Pancreas (tissue), 10 donors: ENCODE data around the gene LZIC. TPM values are rescaled to one million over a fixed set of nuclear protein-coding genes. Genes with fewer than 3 reads are reported as not detected.

Experiments
- ATAC-seq, 4 donors: fragments of 200-7000 bp; cut with Tn5 transposase; one replicate each; pipeline versions ENCODE4 v1.8.0 to v1.9.1; 2020; ENCODE audit warnings: mild to moderate bottlenecking in 4 of 4, moderate library complexity in 4 of 4
- DNase-seq, 6 donors: peaks; one replicate each; pipeline ENCODE4 v3.0.0-alpha.2; 2020
- FAIRE-seq: peaks from 2 replicates; lab custom pipeline; 2012; peaks lifted over from hg19 to GRCh38; lab: Jason Lieb, UNC
- H3K27ac ChIP-seq, 4 donors: fragments of 200-600 bp; sonication (generic); 1 replicate in 3 of 4; 2 replicates in 1 of 4; pipeline versions ENCODE4 v1.5.0 to v1.8.0; 2020
- H3K27me3 ChIP-seq, 4 donors: fragments of 200-600 bp; one replicate each; pipeline ENCODE4 v1.8.0; 2021
- H3K36me3 ChIP-seq, 3 donors: fragments of 200-600 bp; sonication (generic) in 1 of 3; one replicate each; pipeline versions ENCODE4 v1.5.0 to v1.8.0; 2020 to 2021
- H3K4me1 ChIP-seq, 3 donors: fragments of 200-600 bp; one replicate each; pipeline ENCODE4 v1.8.0; 2021
- H3K4me3 ChIP-seq, 4 donors: fragments of 200-600 bp; sonication (generic) in 2 of 4; one replicate each; pipeline versions ENCODE4 v1.5.0 to v1.8.0; 2020 to 2021
- H3K9me3 ChIP-seq, 4 donors: fragments of 200-600 bp; one replicate each; pipeline ENCODE4 v1.8.0; 2021
- WGBS, 2 donors: extraction: QIAGEN DNeasy Blood & Tissue Kit; methylation state at CpG; one replicate each; pipeline ENCODE4 v1.1.7; 2013; 5-methylcytosine and 5-hydroxymethylcytosine counted together
- intact Hi-C, 3 donors: fragments of 100-400 bp; cut with DNase I; formaldehyde crosslinking; loops; one replicate each; pipeline versions ENCODE4 v1.11.1 to v1.14.2; 2022
- polyA plus RNA-seq, 2 donors: library from polyadenylated mRNA; stranded (reverse); fragments of 200-250 nt; gene quantifications; one replicate each; pipeline ENCODE4 v1.2.3, GENCODE V29; 2013
- total RNA-seq, 6 donors: library from RNA; stranded (reverse); fragmentation: NEBNext Ultra II Directional in 4 of 6; extraction: Animal tissue kit (Norgen Biotek cat#: 25700) in 4 of 6; gene quantifications; one replicate each; pipeline versions ENCODE4 v1.2.1 to v1.2.4, GENCODE V29; 2021 to 2023
- TF ChIP-seq, protein P1 (sequence below), 4 donors: fragments of 200-600 bp; sonication (generic) in 3 of 4; IDR thresholded peaks; one replicate each; pipeline versions ENCODE4 v1.5.0 to v1.8.0; 2021; ENCODE audit warnings: antibody characterized with exemption in 4 of 4
- donor health status: healthy with polysubstance abuse.
- donor health status: DM: no; HTN: no; CAD: no; lungs with moderate emphysema.
- donor health status: DM: no; HTN: no; CAD: no.
- donor health status: control.
- donor health status: control.
- donor health status: Bipolar disorder and iron deficiency.
- donor health status: DM: yes; HTN: yes; CAD: no.
- donor health status: DM: no; HTN: no; CAD: no.
- donor health status: DM: no; HTN: no; CAD: no.
- donor health status: DM: yes; HTN: yes; CAD: no.

LZIC gene
- total and polyA plus RNA-seq, 8 donors = 5.5 to 19.6 (median 11.7) TPM

DNA sequence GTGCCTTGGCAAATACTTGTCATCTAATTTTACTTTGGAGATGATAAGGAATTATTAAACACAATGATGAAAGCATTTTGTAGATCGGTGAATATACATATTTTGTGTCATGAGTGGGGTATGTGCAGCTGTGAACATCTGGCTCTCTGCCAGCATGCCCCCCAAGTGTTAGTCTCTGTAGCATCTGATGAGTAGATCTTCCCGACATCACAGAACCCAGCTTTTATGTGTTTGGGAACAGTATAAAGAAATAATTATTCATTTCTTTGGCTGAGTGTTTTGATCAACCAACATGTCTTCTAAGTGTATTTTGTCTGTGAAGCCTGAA lies 28.6 kb downstream of the LZIC start:
- TF ChIP-seq, protein P1, sequence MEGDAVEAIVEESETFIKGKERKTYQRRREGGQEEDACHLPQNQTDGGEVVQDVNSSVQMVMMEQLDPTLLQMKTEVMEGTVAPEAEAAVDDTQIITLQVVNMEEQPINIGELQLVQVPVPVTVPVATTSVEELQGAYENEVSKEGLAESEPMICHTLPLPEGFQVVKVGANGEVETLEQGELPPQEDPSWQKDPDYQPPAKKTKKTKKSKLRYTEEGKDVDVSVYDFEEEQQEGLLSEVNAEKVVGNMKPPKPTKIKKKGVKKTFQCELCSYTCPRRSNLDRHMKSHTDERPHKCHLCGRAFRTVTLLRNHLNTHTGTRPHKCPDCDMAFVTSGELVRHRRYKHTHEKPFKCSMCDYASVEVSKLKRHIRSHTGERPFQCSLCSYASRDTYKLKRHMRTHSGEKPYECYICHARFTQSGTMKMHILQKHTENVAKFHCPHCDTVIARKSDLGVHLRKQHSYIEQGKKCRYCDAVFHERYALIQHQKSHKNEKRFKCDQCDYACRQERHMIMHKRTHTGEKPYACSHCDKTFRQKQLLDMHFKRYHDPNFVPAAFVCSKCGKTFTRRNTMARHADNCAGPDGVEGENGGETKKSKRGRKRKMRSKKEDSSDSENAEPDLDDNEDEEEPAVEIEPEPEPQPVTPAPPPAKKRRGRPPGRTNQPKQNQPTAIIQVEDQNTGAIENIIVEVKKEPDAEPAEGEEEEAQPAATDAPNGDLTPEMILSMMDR (IDR thresholded peaks at IDR 0.05) = no peak
- no peak for ATAC-seq
- H3K4me1 ChIP-seq = peaks cover 4 to 16% (median 14%) of the 10 kb centered on the region in 3 donors
- WGBS, 2 donors = 28 to 32% methylated on average over 2 of the region's 2 CpGs
- no peak overlapping the region for H3K27ac ChIP-seq
- no peak for DNase-seq
- H3K36me3 ChIP-seq = no peaks in the 10 kb centered on the region
- no peaks in the 10 kb centered on the region for H3K9me3 ChIP-seq
- H3K27me3 ChIP-seq = no peaks in the 10 kb centered on the region
- FAIRE-seq = no peak
- H3K4me3 ChIP-seq = no peak overlapping the region
- intact Hi-C loops = no loop called here

GRCh38 chr1:9912264-9912936 lies 30.8 kb downstream of the LZIC start:
- Histone ChIP-seq H3K27me3 (no peaks in the 10 kb centered on the region), H3K4me3 (no peak overlapping the region), H3K27ac (no peak overlapping the region), H3K9me3 (no peaks in the 10 kb centered on the region), H3K36me3 (no peaks in the 10 kb centered on the region), H3K4me1 (peaks cover 4 to 24% (median 14%) of the 10 kb centered on the region in 3 donors)
- FAIRE-seq (no peak), DNase-seq (no peak), ATAC-seq (no peak)
- intact Hi-C loops = no loop called here
- TF ChIP-seq, protein P1 (IDR thresholded peaks at IDR 0.05) = no peak
- WGBS, 2 donors = 77 to 78% methylated on average over 12 of the region's 12 CpGs

DNA sequence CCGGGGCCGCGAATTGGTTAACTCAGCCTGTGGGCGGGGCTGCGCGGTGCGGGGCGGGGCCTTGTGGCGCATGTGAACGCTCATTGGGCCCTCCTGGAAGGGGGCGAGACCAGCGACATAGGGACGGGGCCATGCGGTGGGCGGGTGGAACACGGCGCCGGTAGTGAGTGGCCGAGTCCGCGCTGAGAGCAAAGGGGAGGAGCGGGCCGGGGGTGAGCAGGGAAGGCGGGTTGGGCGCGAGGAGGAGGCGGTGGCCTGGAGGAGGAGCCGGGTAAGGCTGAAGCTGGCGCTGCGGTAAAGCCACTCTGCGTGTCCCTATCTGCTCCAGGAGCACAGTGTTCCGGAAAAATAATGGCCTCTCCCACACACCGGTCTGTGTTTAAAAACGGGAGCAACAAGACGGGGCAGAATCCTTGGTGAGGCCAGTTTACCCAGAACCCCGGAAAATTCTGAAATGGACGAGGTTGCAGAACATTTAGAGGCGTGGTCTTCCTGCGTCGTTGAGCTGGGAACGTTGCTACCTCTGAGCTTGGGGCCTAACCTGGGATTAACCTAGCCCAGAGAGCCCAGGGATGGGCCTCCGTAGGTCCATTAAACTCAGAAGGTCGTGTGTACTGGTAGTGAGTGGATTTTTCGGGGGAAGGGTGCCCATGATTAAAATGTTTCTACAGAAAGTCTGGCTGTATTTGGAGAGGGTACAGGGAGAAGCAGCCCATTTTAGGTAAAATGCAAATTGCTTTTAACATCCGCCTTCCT lies 32.6 kb downstream of the LZIC start:
- Histone ChIP-seq H3K4me1 (peaks cover 4 to 24% (median 14%) of the 10 kb centered on the region in 3 donors), H3K9me3 (no peaks in the 10 kb centered on the region), H3K27me3 (no peaks in the 10 kb centered on the region), H3K27ac (peak overlapping the region; percentile 76 to 93 (median 81)), H3K4me3 (peak overlapping the region; percentile 2 to 51 (median 40)), H3K36me3 (no peaks in the 10 kb centered on the region)
- DNase-seq (peak; percentile 100), FAIRE-seq (peak; percentile 20), ATAC-seq (peak; percentile 93 to 97 (median 94))
- TF ChIP-seq, protein P1 (IDR thresholded peaks at IDR 0.05) = no peak
- WGBS, 2 donors = 1% methylated on average over 38 to 45 of the region's 45 CpGs
- intact Hi-C loops = no loop called here

GRCh38 chr1:9910076-9910422 lies 33.1 kb downstream of the LZIC start, which contains the start of gene CTNNBIP1:
Gene CTNNBIP1, minus strand, starts transcription at chr1:9910269. Its CDS starts 38,205 bp downstream, at chr1:9872064.
- Histone ChIP-seq H3K9me3 (no peaks in the 10 kb centered on the region), H3K36me3 (no peaks in the 10 kb centered on the region), H3K27ac (peak within 1 kb of the TSS; percentile 76 to 93 (median 81)), H3K4me1 (peaks cover 4 to 24% (median 13%) of the 10 kb centered on the region in 3 donors), H3K4me3 (peak within 1 kb of the TSS; percentile 49 to 88 (median 70)), H3K27me3 (no peaks in the 10 kb centered on the region)
- WGBS, 2 donors = 1 to 3% methylated on average over 19 to 55 of the region's 55 CpGs
- ATAC-seq = no peak
- TF ChIP-seq, protein P1 (IDR thresholded peaks at IDR 0.05) = no peak
- FAIRE-seq = no peak
- no peak for DNase-seq
- intact Hi-C loops = no loop called here
